GM18861 (cell line): ENCODE data around the gene MTAP.
A peak's percentile ranks its signal among the peaks of the same experiment; 100 is the strongest.

Experiments used
- ATAC-seq: cut with Tn5 transposase; IDR thresholded peaks from one replicate; pipeline ENCODE4 v1.9.1; 2021; ENCODE audit not compliant: unreplicated experiment

Gene MTAP

GRCh38 chr9:21968331-21969010 lies 166.0 kb downstream of the MTAP start:
- ATAC-seq: no peak

- no peak for ATAC-seq
Observed at GRCh38 chr9:21969011-21969940, 166.8 kb downstream of the MTAP start.

DNA sequence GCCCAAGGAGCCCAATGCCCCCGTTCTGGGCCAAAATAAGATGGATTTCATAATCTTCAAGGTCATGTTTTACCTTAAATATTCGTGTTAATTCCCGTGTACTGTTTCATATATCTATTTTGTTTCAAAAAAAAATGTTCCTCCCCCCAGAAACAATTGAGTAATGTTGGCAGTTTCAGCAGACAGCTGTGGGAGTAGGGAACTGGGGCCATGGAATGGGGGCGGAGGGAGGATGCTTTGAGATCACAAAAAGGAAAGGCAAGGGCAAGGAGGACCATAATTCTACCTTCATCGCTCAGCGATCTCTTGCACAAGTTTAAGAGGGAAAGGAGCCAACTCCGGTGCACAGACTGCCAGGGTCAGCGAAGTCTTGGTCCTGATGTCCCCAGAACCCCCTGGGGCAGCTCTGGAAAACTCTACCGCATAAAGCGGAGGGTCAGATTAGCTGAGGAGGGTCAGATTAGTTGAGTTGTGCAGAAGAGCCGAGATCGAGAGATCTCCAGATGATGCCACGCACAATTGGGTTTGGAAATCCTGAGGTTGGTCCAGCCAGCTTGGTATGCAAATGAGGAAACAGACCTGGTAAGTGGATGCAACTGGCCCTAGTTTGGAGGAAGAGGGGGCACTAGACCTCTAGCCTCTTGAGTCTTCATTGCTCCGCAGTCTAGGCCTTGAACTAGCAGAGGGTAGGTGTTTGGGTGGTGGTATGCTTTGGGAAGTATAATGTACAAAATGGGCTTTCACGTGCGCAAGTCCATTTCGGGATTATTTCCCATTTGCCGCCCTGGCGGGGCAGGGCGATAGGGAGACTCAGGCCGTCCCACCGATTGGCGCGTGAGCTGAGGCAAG lies 167.7 kb downstream of the MTAP start:
- ATAC-seq: no peak

DNA sequence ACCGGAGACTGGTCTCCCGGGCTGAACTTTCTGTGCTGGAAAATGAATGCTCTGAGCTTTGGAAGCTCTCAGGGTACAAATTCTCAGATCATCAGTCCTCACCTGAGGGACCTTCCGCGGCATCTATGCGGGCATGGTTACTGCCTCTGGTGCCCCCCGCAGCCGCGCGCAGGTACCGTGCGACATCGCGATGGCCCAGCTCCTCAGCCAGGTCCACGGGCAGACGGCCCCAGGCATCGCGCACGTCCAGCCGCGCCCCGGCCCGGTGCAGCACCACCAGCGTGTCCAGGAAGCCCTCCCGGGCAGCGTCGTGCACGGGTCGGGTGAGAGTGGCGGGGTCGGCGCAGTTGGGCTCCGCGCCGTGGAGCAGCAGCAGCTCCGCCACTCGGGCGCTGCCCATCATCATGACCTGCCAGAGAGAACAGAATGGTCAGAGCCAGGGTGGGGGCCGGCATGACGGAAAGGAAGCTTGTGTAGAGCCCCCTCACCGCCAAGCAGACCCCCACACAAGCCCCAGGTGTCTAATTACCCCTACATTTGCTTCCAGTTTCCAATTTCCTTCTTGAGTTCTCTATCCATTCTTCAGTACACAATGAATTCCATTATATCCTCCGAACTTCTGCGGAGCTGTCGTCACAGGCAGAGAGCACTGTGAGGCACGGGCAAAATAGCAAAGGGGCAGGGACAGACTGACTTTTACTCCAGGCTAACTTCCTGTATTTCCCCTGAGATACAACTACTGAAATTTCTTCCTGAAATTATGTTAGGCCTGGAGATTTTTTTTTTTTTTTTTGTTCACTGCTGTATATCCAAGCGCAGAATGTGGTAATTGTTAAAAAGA lies 168.6 kb downstream of the MTAP start:
- ATAC-seq: no peak

- no peak for ATAC-seq
Observed at GRCh38 chr9:21972361-21972760, 169.9 kb downstream of the MTAP start.

- no peak for ATAC-seq
Observed at GRCh38 chr9:21974343-21974721, 171.9 kb downstream of the MTAP start.

DNA sequence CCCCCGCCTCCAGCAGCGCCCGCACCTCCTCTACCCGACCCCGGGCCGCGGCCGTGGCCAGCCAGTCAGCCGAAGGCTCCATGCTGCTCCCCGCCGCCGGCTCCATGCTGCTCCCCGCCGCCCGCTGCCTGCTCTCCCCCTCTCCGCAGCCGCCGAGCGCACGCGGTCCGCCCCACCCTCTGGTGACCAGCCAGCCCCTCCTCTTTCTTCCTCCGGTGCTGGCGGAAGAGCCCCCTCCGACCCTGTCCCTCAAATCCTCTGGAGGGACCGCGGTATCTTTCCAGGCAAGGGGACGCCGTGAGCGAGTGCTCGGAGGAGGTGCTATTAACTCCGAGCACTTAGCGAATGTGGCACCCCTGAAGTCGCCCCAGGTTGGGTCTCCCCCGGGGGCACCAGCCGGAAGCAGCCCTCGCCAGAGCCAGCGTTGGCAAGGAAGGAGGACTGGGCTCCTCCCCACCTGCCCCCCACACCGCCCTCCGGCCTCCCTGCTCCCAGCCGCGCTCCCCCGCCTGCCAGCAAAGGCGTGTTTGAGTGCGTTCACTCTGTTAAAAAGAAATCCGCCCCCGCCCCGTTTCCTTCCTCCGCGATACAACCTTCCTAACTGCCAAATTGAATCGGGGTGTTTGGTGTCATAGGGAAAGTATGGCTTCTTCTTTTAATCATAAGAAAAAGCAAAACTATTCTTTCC lies 172.4 kb downstream of the MTAP start:
- ATAC-seq: peak; percentile 49

GRCh38 chr9:21976334-21976875 lies 174.0 kb downstream of the MTAP start:
- ATAC-seq: no peak

DNA sequence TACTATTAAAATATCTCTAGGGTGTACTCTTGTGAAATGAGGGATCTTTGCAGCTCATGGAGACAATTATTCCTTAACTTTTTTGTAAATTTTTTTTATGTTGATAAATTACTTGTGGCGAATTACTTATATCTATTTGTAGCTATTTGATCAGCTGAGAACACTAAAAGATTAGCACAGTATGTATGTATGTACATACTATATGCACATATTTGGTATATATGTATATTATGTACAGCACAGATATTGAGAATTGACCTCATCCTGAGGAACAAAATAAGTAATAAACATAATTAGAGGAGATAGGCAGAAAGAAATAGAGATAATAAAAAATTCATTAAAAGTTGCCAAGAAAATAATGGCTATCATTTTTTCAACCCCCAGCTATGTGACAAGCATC lies 180.0 kb downstream of the MTAP start:
- ATAC-seq: no peak

- no peak for ATAC-seq
Observed at GRCh38 chr9:21982861-21983560, 180.6 kb downstream of the MTAP start.

DNA sequence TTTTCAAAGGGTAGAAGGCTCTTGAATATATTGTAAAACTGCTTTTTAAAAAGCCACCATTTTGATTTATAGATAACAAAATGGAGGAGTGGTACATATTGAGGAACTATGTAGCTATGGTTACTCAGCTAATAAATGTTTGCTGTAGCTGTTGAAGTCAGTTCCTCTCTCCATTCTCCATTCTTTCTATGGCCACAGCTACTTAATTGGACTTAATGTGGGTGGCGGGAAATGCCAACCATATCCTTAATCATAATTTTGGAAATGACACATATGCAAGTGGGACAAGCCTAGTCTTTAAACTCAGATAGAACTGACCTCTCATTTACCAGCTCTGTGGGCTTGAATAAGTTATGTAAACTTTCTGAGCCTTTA lies 181.1 kb downstream of the MTAP start:
- no peak for ATAC-seq

DNA sequence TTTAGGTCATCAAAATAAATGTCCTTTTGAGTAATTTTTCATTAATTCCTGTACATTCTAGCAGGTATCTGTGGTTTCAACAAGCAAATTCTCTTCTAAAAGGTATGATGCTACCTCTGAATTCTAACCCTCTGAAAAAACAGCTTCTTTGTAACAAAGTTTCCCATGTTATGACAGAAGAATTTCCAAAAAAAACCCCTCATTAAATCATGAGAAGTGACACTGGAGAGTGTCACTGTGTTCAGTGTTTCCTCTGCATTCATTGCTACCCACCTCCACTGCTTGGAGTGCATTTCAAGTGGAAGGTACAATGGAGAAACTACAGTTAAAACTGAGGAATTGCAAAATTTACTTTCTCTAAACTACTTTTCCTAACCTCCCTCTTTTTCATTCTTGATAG lies 181.7 kb downstream of the MTAP start:
- no peak for ATAC-seq

DNA sequence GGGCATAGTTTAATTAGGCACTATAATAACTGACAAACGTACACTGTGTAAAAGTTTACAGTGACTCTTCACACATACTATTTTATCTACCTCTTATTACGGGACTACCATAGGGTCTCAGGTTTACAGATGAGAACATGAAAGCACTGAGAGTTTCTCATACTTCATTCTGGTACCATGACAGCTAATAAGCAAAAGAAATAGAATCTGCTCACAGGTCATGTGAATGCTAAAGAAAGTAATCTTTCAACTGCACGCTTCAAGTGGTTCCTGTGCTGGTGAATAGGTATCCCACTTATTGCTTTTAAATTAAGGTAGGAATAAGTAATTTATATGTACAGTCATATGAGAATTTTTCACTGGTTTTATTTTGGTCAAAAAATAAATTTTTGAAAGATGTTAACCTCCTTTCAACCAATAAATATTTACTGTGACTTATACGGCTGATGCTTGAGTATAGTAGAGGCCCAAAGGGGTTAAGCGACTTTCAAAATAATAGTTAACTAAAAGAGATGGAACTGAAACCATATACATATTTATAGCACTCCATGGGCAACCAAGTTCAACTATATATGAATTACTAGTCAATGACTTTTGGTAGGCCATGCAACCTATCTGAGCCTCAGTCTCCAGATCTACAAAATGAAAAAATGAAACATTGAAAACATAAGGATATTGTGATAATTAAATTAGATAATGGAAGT lies 183.7 kb downstream of the MTAP start:
- peak; percentile 87 for ATAC-seq
